Endometrial microvascular endothelial cells (primary cell): Measurements from ENCODE around the gene SYCE1. TPM values are rescaled to one million over a fixed set of nuclear protein-coding genes. Genes with fewer than 3 reads are reported as not detected.
"Not testable (repeated sequence)": the region's sequence is repeated elsewhere in the genome, so short reads cannot be mapped to it uniquely, and the experiment has no call there.

Experiments
- in situ Hi-C: cut with HindIII; loops from 2 replicates; pipeline ENCODE4 v1.10.0; 2017; ENCODE audit warnings: low sequenced_read_pairs, low pct_unique_long_range_greater_than_20kb; ENCODE audit errors: inconsistent ontology term
- total RNA-seq: library from RNA; depleted of rRNA; stranded (reverse); fragments of >200 nt; gene quantifications from one replicate; pipeline ENCODE4 v1.2.3, GENCODE V29; 2015; ENCODE audit errors: inconsistent ontology term

SYCE1 gene
- not detected for total RNA-seq

GRCh38 chr10:133565441-133566294 lies at the start of gene SYCE1:
SYCE1 (minus strand) TSS chr10:133565583; CDS start chr10:133565529, 54 bp downstream.
- in situ Hi-C loops = no loop called here

GRCh38 chr10:133614830-133615580 lies 49.6 kb upstream of the SYCE1 start:
- in situ Hi-C loops = no loop called here

- in situ Hi-C loops = no loop called here
These were observed 48.3 kb upstream of the SYCE1 start for GRCh38 chr10:133613699-133614098.

- in situ Hi-C loops = no loop called here
These were observed 45.7 kb upstream of the SYCE1 start for GRCh38 chr10:133611079-133611478.

GRCh38 chr10:133608855-133609254 lies 43.5 kb upstream of the SYCE1 start:
- in situ Hi-C loops = no loop called here

- in situ Hi-C loops = not testable (repeated sequence)
These were observed 38.1 kb upstream of the SYCE1 start for GRCh38 chr10:133603434-133603833.

- in situ Hi-C loops = no loop called here
These were observed 35.3 kb upstream of the SYCE1 start for GRCh38 chr10:133600657-133601056.

GRCh38 chr10:133599869-133600268 lies 34.5 kb upstream of the SYCE1 start:
- in situ Hi-C loops = not testable (repeated sequence)

GRCh38 chr10:133592716-133593115 lies 27.3 kb upstream of the SYCE1 start:
- in situ Hi-C loops = no loop called here

GRCh38 chr10:133590970-133591359 lies 25.6 kb upstream of the SYCE1 start:
- in situ Hi-C loops = no loop called here

- in situ Hi-C loops = no loop called here
These were observed 25.0 kb upstream of the SYCE1 start for GRCh38 chr10:133590226-133590969.

GRCh38 chr10:133577037-133577436 lies 11.7 kb upstream of the SYCE1 start:
- in situ Hi-C loops = not testable (repeated sequence)

GRCh38 chr10:133573460-133573859 lies 8.1 kb upstream of the SYCE1 start:
- in situ Hi-C loops = not testable (repeated sequence)

- in situ Hi-C loops = not testable (repeated sequence)
These were observed 6.7 kb upstream of the SYCE1 start for GRCh38 chr10:133572055-133572454.

- in situ Hi-C loops = not testable (repeated sequence)
These were observed 4.4 kb upstream of the SYCE1 start for GRCh38 chr10:133569801-133570200.

- in situ Hi-C loops = not testable (repeated sequence)
These were observed 3.6 kb upstream of the SYCE1 start for GRCh38 chr10:133568831-133569527.

GRCh38 chr10:133568287-133568614 lies 2.9 kb upstream of the SYCE1 start:
- in situ Hi-C loops = no loop called here

GRCh38 chr10:133567609-133568286 lies 2.4 kb upstream of the SYCE1 start:
- in situ Hi-C loops = no loop called here
